Renal cortex interstitium (tissue), 11 donors: ENCODE results near the gene ZNF652. TPM values are rescaled to one million over a fixed set of nuclear protein-coding genes. Genes with fewer than 3 reads are reported as not detected.

Experiments
- DNase-seq, 11 donors: peaks; one replicate each; pipeline ENCODE4 v3.0.0-alpha.2; 2013; ENCODE audit warnings: low read depth in 9 of 11, low spot score in 4 of 11; ENCODE audit errors: extremely low read depth in 1 of 11
- polyA plus RNA-seq, 3 donors: library from polyadenylated mRNA; unstranded; fragments of 120-200 nt; gene quantifications; one replicate each; pipeline ENCODE4 v1.2.1, GENCODE V29; 2013; ENCODE audit not compliant: insufficient read length in 3 of 3

ZNF652 gene
- polyA plus RNA-seq, 3 donors = 26.2 to 30.4 (median 29.3) TPM

DNA sequence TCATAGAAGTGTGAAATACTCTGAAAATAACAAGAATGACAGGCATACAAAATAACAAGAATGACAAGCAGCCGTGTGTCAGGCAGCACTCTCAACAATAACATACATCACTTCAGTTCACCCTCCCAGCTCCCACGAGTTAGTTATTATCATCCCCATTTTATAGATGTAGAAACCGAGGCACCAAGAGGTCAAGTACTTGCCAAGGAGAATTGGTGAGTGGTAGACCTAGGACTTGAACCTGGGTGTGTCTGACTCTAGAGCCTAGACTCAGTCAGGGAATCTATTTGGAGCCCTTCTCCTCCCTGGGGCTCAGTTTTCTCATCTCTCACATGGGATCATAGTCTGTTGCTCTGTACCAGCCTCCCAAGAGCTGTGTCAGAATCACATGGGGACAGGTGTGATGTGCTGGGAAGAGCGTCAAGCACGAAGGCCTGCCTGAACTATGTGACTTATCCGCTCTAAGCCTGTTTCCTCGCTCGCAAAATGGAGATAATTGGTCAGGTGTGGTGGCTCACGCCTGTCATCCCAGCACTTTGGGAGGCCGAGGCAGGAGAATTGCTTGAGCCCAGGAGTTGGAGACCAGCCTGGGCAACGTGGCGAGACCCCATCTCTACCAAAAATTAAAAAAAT lies 112.0 kb downstream of the ZNF652 start:
- no peak for DNase-seq

DNA sequence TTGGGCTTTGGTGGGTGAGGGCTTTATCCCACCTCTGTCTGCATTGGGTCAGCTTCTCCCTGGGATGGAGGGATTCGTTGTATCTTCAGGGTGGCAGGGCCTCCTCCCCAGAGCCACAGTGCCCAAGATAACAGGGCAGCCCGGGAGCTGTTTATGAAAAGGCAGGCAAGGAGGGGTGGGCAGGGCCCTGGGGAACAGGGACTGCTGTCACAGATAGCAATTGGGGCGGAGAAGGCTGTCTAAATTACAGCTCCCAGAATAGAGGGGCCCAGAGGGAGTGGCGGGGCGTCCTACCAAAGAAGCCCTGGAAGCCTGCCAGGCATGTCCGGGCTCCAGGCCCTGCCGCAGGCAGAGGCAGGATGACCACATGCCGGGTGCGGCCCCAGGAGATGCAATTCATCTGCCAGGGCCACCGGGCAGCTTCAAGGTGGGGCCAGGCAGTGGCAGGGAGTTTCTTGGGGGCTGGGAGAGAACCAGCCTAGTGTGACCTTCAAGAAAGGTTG lies 112.7 kb downstream of the ZNF652 start:
- no peak for DNase-seq

DNA sequence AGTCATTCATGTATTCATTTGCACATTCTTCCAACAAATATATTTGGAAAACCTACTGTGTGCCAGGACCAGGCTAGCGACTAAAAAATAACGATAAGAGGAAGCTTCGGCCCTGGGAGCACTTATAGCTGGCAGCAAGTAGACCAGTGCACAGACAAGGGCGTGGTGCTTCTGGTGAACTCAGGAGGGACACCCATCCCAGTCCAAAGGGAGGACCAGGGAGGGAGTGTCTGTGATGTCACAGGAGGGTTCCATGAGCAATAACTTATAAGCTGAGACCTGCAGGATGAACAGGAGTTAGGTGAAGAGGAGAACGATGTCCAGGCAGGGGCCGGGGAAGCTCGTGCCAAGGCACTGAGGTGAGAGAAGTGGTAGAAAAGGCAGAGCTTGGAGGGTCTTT lies 114.1 kb downstream of the ZNF652 start:
- no peak for DNase-seq

DNA sequence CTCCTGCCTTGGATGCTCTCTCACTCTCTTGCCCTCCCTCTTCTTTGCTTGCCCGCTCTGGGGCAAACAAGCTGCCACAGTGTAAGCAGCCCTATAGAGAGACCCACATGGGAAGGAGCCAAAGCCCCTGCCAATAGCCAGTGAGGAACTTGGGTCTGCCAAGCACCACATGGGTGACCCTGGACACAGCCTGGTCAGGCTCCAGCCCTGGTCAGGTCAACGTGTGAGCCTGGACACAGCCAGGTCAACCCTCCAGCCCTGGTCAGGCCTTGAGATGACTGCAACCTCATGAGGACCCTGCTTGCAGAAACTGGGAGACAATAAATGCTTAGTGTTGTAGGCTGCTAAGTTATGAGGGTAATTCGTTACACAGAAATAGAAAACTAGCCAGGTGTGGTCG lies 117.2 kb downstream of the ZNF652 start:
- no peak for DNase-seq

Other genes starting within 250 kb of the ZNF652 start
- 1 to 10 TPM in 2 of 3 donors, under 1 TPM in 1; 0.40 to 2.8 (median 2.4) TPM for gene B4GALNT2, start 229.5 kb downstream of the ZNF652 start, polyA plus RNA-seq
- gene GNGT2, start 151.7 kb downstream of the ZNF652 start, polyA plus RNA-seq = 1 to 10 TPM; 1.3 to 2.0 (median 1.9) TPM
- 1 to 10 TPM; 3.8 to 5.6 (median 4.5) TPM for gene ABI3, start 151.5 kb downstream of the ZNF652 start, polyA plus RNA-seq
- 1 to 10 TPM; 1.8 to 2.1 (median 1.9) TPM for gene PHOSPHO1, start 131.5 kb downstream of the ZNF652 start, polyA plus RNA-seq
- gene PHB1, start 52.6 kb upstream of the ZNF652 start, polyA plus RNA-seq = 100 to 1,000 TPM; 225 to 247 (median 234) TPM
- 1 to 10 TPM; 4.1 to 8.6 (median 4.5) TPM for gene NGFR, start 133.0 kb upstream of the ZNF652 start, polyA plus RNA-seq
- 1 to 10 TPM in 2 of 3 donors, under 1 TPM in 1; 0.90 to 1.2 (median 1.0) TPM for gene NXPH3, start 213.6 kb upstream of the ZNF652 start, polyA plus RNA-seq